ENCODE results near the gene TAF9.
A peak's percentile ranks its signal among the peaks of the same experiment; 100 is the strongest.
"Not testable (repeated sequence)": the region's sequence is repeated elsewhere in the genome, so short reads cannot be mapped to it uniquely, and the experiment has no call there.

The TAF9 gene

GRCh38 chr5:69333668-69334315 lies 35.5 kb downstream of the TAF9 start:
- not testable (repeated sequence) for H3K27me3 ChIP-seq (replicated peaks; ENCODE audit: control insufficient read depth, insufficient read depth, low read length); DNase-seq (ENCODE audit: low read depth)

GRCh38 chr5:69331528-69332445 lies 37.5 kb downstream of the TAF9 start:
- H3K4me3 ChIP-seq (ENCODE audit: low read length), result peak overlapping the region; percentile 84
- DNase-seq (ENCODE audit: low read depth), result no peak
- peaks cover 14% of the 10 kb centered on the region for H3K4me1 ChIP-seq (ENCODE audit: control insufficient read depth, insufficient read depth, low read length)
- H3K36me3 ChIP-seq (ENCODE audit: control insufficient read depth, insufficient read depth, low read length, severe bottlenecking), result no peaks in the 10 kb centered on the region
- no peaks in the 10 kb centered on the region for H3K27me3 ChIP-seq (replicated peaks; ENCODE audit: control insufficient read depth, insufficient read depth, low read length)
- H3K9ac ChIP-seq (ENCODE audit: low read length), result peak overlapping the region; percentile 87
- H3K9me3 ChIP-seq (ENCODE audit: control insufficient read depth, low read length), result no peaks in the 10 kb centered on the region

More at GRCh38 chr5:69333668-69334315, 35.5 kb downstream of the TAF9 start:
- H3K36me3 ChIP-seq (ENCODE audit: control insufficient read depth, insufficient read depth, low read length, severe bottlenecking); H3K9me3 ChIP-seq (ENCODE audit: control insufficient read depth, low read length); H3K9ac ChIP-seq (ENCODE audit: low read length); H3K4me3 ChIP-seq (ENCODE audit: low read length): not testable (repeated sequence)
- peaks cover 13% of the 10 kb centered on the region for H3K4me1 ChIP-seq (ENCODE audit: control insufficient read depth, insufficient read depth, low read length)

GRCh38 chr5:69329905-69330489 lies 39.3 kb downstream of the TAF9 start:
- Histone ChIP-seq H3K4me3 (ENCODE audit: low read length) (no peak overlapping the region), H3K9ac (ENCODE audit: low read length) (no peak overlapping the region), H3K27me3 (replicated peaks; ENCODE audit: control insufficient read depth, insufficient read depth, low read length) (no peaks in the 10 kb centered on the region), H3K36me3 (ENCODE audit: control insufficient read depth, insufficient read depth, low read length, severe bottlenecking) (no peaks in the 10 kb centered on the region), H3K9me3 (ENCODE audit: control insufficient read depth, low read length) (no peaks in the 10 kb centered on the region), H3K4me1 (ENCODE audit: control insufficient read depth, insufficient read depth, low read length) (peaks cover 15% of the 10 kb centered on the region)
- DNase-seq (ENCODE audit: low read depth), result no peak

- H3K36me3 ChIP-seq (ENCODE audit: control insufficient read depth, insufficient read depth, low read length, severe bottlenecking), result no peaks in the 10 kb centered on the region
- no peak overlapping the region for H3K4me3 ChIP-seq (ENCODE audit: low read length)
- no peak for DNase-seq (ENCODE audit: low read depth)
- H3K4me1 ChIP-seq (ENCODE audit: control insufficient read depth, insufficient read depth, low read length), result peaks cover 10% of the 10 kb centered on the region
- H3K9me3 ChIP-seq (ENCODE audit: control insufficient read depth, low read length), result no peaks in the 10 kb centered on the region
- H3K9ac ChIP-seq (ENCODE audit: low read length), result no peak overlapping the region
- H3K27me3 ChIP-seq (replicated peaks; ENCODE audit: control insufficient read depth, insufficient read depth, low read length), result no peaks in the 10 kb centered on the region
These were observed 43.0 kb downstream of the TAF9 start for GRCh38 chr5:69326365-69326764.

- H3K4me3 ChIP-seq (ENCODE audit: low read length), result no peak overlapping the region
- H3K36me3 ChIP-seq (ENCODE audit: control insufficient read depth, insufficient read depth, low read length, severe bottlenecking), result no peaks in the 10 kb centered on the region
- H3K27me3 ChIP-seq (replicated peaks; ENCODE audit: control insufficient read depth, insufficient read depth, low read length), result no peaks in the 10 kb centered on the region
- H3K9me3 ChIP-seq (ENCODE audit: control insufficient read depth, low read length), result no peaks in the 10 kb centered on the region
- H3K4me1 ChIP-seq (ENCODE audit: control insufficient read depth, insufficient read depth, low read length), result no peaks in the 10 kb centered on the region
- no peak for DNase-seq (ENCODE audit: low read depth)
- no peak overlapping the region for H3K9ac ChIP-seq (ENCODE audit: low read length)
These were observed 51.9 kb downstream of the TAF9 start for GRCh38 chr5:69317391-69317790.

GRCh38 chr5:69315972-69316371 lies 53.3 kb downstream of the TAF9 start:
- no peak for DNase-seq (ENCODE audit: low read depth)
- Histone ChIP-seq H3K4me3 (ENCODE audit: low read length) (no peak overlapping the region), H3K4me1 (ENCODE audit: control insufficient read depth, insufficient read depth, low read length) (no peaks in the 10 kb centered on the region), H3K27me3 (replicated peaks; ENCODE audit: control insufficient read depth, insufficient read depth, low read length) (no peaks in the 10 kb centered on the region), H3K9ac (ENCODE audit: low read length) (no peak overlapping the region), H3K36me3 (ENCODE audit: control insufficient read depth, insufficient read depth, low read length, severe bottlenecking) (no peaks in the 10 kb centered on the region), H3K9me3 (ENCODE audit: control insufficient read depth, low read length) (no peaks in the 10 kb centered on the region)
